COR-L47 (cell line): ENCODE data around the gene GIPR.
"Not testable (repeated sequence)": the region's sequence is repeated elsewhere in the genome, so short reads cannot be mapped to it uniquely, and the experiment has no call there.

ENCODE experiments used
- DNase-seq: peaks from one replicate; lab custom pipeline; 2025; lab: John Stamatoyannopoulos, UW

Gene GIPR

GRCh38 chr19:45645631-45646344 is 22.2 kb upstream of the GIPR start:
- peak; percentile 75 for DNase-seq

- no peak for DNase-seq
Observed at GRCh38 chr19:45646345-45646698, 21.7 kb upstream of the GIPR start.

- DNase-seq: no peak
Observed at GRCh38 chr19:45650722-45651121, 17.3 kb upstream of the GIPR start.

- DNase-seq: no peak
Observed at GRCh38 chr19:45653634-45654033, 14.4 kb upstream of the GIPR start.

GRCh38 chr19:45655073-45655472 is 12.9 kb upstream of the GIPR start:
- DNase-seq: no peak

- no peak for DNase-seq
Observed at GRCh38 chr19:45657520-45658167, 10.4 kb upstream of the GIPR start.

GRCh38 chr19:45659096-45659729 is 8.8 kb upstream of the GIPR start:
- DNase-seq: no peak

- DNase-seq: no peak
Observed at GRCh38 chr19:45660636-45661035, 7.4 kb upstream of the GIPR start.

- DNase-seq: no peak
Observed at GRCh38 chr19:45663800-45664199, 4.2 kb upstream of the GIPR start.

- no peak for DNase-seq
Observed at GRCh38 chr19:45664575-45664974, 3.4 kb upstream of the GIPR start.

GRCh38 chr19:45668342-45668871 is 386 bp downstream of the GIPR start:
- no peak for DNase-seq

- no peak for DNase-seq
Observed at GRCh38 chr19:45670670-45671453, 2.8 kb downstream of the GIPR start.

- no peak for DNase-seq
Observed at GRCh38 chr19:45674946-45675345, 6.9 kb downstream of the GIPR start.

- DNase-seq: no peak
Observed at GRCh38 chr19:45676851-45677263, 8.8 kb downstream of the GIPR start.

- DNase-seq: no peak
Observed at GRCh38 chr19:45677351-45678230, 9.6 kb downstream of the GIPR start.

- peak; percentile 51 for DNase-seq
Observed at GRCh38 chr19:45681391-45682015, 13.5 kb downstream of the GIPR start.

GRCh38 chr19:45682117-45682516 is 14.1 kb downstream of the GIPR start:
- DNase-seq: no peak

GRCh38 chr19:45682908-45683307 is 14.9 kb downstream of the GIPR start:
- DNase-seq: no peak

- DNase-seq: not testable (repeated sequence)
Observed at GRCh38 chr19:45685045-45685444, 17.0 kb downstream of the GIPR start.

- DNase-seq: no peak
Observed at GRCh38 chr19:45687599-45687998, 19.6 kb downstream of the GIPR start.
